NCI-H2196 (cell line): ENCODE measurements around the gene INO80D.
"Not testable (repeated sequence)": the region's sequence is repeated elsewhere in the genome, so short reads cannot be mapped to it uniquely, and the experiment has no call there.

ENCODE experiments used
- DNase-seq: peaks from one replicate; lab custom pipeline; 2025; ENCODE audit not compliant: unreplicated experiment; lab: John Stamatoyannopoulos, UW

The INO80D gene

GRCh38 chr2:205986334-205986733, 99.6 kb downstream of the INO80D start:
- not testable (repeated sequence) for DNase-seq

DNA sequence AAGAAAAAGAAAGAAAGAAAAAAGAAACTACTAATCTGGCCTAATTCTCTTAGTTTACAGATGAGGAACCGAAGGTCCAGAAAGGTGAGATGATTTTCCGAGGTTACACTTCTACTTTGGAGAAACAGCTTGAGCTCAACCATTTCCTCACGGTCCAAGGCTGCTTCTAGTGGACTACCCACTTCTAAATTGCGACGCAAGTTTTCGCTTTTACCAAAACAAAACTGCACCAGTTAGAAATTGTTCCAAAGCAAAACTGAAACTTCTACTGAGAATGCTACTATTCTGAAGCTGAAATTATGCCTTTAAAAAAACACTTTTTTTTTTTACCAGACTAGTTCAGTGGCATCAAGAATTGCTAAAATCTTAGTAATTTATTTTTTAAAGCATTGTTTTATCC, 101.6 kb downstream of the INO80D start:
- no peak for DNase-seq

DNA sequence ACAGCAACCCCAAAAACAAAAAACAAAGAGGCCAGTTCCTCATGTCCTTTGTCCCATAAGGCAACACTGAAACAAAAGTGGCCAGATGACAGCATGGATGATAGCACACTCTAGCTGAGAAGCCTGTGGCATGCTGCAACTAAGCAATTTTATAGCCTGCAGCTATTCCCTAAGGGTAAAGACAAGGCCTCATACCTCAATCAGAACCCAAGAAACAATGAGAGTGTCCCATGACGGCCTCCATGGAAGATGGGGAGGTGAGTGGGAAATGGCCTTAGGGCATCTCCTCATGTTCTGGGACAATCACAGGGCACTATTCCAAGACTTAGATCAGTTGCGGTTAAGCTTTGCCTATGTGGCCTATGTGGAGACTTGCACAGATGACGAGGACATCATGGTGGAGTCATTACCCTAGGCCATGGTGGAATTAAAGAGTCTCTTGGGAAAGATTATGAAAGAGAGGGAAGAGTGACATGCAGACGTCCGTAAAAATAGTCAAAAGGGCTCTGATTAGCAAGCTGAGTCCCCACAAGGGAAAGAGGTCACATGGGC, 103.1 kb downstream of the INO80D start:
- no peak for DNase-seq

- DNase-seq, result not testable (repeated sequence)
Observed at GRCh38 chr2:205978728-205979127, 107.2 kb downstream of the INO80D start.

GRCh38 chr2:205977699-205978098, 108.3 kb downstream of the INO80D start:
- not testable (repeated sequence) for DNase-seq

- DNase-seq, result not testable (repeated sequence)
Observed at GRCh38 chr2:205976934-205977659, 108.9 kb downstream of the INO80D start.

- no peak for DNase-seq
Observed at GRCh38 chr2:205976120-205976814, 109.7 kb downstream of the INO80D start.

- DNase-seq, result no peak
Observed at GRCh38 chr2:205975082-205975949, 110.7 kb downstream of the INO80D start.

DNA sequence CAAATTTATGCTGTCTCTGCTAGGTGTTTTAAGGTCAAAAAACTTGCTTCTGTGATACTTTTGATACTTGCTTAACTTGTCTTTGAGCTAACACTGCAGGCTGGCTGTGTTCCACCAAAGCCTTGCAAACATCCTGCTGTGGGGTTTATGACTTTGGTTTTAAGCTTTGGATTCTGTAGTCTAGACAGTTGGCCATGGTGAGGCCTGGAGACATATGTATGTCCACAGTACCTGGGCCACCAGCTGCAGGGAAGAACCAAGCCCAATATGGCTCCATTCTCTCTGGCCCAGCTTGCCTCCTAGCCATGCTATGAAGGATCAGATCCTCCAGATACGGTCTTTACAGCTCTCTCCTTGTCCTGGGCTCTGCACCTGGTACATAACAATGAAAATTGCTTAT, 113.9 kb downstream of the INO80D start:
- DNase-seq, result no peak

DNA sequence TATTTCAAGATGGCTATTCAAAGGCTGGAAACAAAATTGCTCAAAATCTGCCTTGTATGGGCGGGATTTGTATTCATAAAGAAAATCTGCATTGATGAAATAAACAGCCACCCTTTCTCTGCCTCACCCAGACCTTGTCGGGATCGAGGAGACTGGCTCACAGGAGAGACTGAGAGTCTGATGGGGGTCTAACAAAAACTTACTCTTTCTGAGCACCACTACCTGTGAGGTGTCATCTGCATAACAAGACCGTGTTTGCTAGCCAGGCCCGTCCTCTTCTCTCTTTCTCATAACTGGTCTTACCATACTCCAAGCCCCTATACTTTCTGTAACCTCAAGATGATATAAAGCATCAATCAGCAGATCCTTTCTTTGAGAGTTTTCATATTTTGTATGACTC, 115.6 kb downstream of the INO80D start:
- no peak for DNase-seq

DNA sequence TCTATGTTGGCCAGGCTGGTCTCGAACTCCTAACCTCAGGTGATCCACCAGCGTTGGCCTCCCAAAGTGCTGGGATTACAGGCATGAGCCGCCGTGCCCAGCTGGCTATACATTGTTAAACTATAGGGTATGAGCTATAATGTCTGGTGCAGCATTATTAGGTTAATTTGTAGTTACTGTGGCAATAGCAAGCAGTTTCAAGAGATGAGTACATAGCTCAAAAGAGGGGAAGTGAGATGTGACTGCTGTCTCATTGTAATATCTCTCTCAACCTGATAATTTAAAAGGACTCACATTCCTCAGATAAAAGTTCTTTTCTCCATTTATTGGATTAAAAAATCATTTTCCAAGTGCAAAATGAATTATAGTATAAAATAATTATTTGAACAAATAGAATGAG, 116.4 kb downstream of the INO80D start:
- no peak for DNase-seq

DNA sequence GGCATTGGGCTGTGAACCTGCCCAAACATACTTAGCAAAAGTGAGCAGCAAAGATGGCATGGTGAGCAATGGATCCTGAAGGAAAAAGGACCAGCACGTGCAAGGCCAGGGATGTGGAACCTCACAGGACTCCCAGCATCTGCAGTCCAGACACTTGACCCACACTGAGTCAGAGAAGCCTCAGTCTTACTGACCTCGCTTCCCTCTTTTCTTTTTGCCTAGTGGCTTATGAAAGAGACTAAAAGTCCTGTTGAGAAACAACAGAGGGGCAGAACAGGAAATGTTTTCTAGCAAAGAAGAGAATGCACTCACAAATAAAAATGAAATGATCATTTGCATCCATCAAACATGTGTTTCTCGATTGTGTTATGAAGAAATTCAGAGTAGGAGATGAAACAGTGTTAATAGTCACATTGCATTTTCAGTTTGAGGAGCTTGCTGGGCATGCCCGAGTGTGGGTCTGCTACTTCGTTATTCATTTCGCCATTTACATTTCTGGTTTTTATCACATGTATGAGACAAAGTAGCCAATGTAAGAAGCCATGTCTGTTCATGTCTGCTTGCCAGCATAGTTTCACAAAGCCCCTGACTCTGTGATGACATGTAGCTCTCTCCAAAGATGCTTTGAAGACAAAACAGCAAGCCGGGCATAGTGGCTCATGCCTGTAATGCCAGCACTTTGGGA, 118.4 kb downstream of the INO80D start:
- DNase-seq, result no peak

DNA sequence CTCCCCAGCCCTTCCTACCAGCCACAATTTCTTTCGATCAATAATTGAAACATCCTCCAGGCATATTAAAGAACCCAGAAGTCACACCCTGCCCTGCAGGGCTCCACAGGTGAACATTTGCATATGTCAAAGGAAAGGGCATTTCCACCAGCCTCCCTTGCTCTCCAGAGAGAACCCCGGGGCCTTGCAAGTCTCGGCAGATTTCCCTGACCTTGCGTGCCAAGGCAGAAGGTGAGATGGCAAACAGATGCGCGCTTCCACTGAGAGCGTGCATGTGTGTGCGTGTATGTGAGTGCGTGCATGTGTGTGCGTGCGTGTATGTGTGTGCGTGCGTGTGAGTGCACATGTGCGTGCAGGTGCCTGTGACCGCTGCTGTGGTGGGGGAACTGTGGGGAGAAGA, 120.3 kb downstream of the INO80D start:
- DNase-seq, result no peak

GRCh38 chr2:205964111-205964761, 121.7 kb downstream of the INO80D start:
- no peak for DNase-seq

- DNase-seq, result no peak
Observed at GRCh38 chr2:205959521-205959920, 126.5 kb downstream of the INO80D start.

DNA sequence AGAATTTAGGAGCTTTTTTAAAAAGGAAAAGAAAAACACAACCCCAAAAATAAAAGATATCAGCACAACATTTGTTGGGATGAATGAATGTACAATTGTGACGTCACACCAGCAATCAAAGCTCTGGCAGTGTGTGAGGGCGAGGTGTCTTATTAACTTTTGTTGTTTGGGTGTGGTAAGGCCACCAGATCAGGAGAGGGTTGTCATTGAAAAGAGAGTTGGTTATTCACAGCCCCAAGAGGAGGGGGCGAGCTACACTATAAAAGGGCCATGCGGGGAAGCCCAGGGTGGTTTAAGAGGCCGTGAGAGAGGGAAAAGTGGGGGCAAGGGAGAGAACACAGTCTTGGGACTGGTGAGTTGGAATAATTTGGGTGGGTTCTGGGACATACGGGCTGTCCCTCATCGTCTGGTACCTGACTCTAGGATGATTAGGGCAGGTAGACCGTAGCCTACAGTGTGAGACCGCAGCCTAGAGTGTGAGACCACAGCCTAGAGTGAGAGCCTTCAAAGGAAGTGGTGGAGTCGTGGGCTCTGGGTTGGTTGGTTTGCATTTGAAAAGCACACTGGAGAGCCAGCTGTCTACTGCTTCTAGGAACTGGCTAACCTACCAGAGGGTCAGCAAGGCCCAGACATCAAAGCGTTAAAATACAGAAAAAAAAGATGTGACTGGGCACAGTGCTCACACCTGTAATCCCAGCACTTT, 128.4 kb downstream of the INO80D start:
- DNase-seq, result no peak

- no peak for DNase-seq
Observed at GRCh38 chr2:205954707-205955106, 131.3 kb downstream of the INO80D start.

DNA sequence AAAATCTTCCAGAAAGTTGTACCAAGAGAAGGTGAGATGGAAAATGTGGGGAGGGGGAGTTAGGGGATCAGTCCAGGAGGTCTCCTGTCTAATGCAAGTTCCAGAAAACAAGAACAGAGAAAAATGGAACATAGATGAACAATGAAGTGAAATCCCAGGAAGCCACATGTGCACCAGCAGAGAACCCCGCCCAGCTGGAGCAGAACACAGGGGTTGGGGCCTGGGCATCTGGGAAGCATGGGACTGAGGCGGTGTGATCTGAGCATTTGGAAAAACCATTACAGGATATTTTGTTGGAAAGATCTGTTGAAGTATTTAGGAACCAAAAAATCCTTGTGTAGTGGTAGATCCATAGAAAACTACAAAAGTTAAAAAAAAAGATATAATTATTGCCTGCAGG, 133.7 kb downstream of the INO80D start:
- DNase-seq, result no peak

DNA sequence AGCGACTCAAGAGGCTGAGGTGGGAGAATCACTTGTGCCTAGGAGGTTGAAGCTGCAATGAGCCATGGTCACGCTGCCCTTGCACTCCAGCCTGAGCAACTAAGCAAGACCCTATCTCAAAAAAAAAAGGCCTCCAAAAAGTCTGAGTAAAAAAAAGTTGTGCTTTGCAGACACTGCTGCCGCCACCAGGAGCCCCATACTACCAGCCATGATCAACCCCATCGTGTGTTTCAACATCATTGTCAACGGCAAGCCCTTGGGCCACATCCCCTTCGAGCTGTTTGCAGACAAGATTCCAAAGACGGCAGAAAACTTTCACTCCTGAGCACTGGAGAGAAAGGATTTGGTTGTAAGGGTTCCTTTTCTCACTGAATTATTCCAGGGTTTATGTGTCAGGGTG, 137.1 kb downstream of the INO80D start:
- DNase-seq, result no peak

DNA sequence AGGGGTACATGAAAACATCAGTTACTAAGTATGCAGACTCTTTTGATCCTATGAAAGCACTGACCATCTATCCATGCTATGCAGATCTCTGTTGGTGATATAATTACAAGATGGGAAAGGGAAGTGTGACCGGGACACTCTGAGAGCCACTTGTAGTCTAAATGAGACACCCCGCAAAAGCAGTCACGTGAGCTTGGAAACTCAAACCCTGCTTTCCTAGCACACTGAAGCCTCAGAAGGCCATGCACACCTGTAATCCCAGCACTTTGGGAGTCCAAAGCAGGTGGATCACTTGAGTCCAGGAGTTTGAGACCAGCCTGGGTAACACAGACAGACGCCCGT, 137.5 kb downstream of the INO80D start:
- DNase-seq, result no peak
